Measurements from ENCODE around the gene KIF26B. TPM values are rescaled to one million over a fixed set of nuclear protein-coding genes. Genes with fewer than 3 reads are reported as not detected.

Gene KIF26B
- total RNA-seq, 1 donor from 2014 or later = 0.49 TPM

DNA sequence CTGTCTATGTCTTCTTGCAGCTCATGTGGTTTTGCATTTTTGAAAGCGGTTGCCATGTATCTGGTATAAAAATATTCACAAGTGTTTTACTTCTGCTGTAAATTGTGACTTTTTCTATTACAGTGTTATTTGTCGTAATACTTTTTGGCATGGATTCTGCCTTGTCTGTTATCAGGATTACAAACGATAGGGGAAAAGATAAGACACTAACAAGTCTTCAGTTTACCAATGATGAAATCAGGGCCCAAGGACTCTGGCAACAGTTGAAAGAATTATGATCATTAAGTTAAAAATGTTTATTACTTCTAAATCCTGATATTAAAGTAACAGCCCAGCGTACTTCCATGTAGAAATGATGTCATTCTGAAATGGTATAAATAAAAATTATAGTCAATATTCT lies 298.8 kb downstream of the KIF26B start:
- no peak overlapping the region for H3K27ac ChIP-seq
- H3K27me3 ChIP-seq = no peaks in the 10 kb centered on the region
- intact Hi-C loops (cut with DNase I) = no loop called here
- H3K4me1 ChIP-seq = no peaks in the 10 kb centered on the region
- DNase-seq (ENCODE audit: extremely low spot score in 2 of 2) = no peak
- H3K36me3 ChIP-seq = no peaks in the 10 kb centered on the region
- TF ChIP-seq POLR2A (IDR thresholded peaks at IDR 0.05) (no peak), POLR2AphosphoS5 (IDR thresholded peaks at IDR 0.05; ENCODE audit: insufficient read depth in 1 of 2, low read depth in 1 of 2) (no peak), CTCF (IDR thresholded peaks at IDR 0.05) (no peak)
- H3K9me3 ChIP-seq = no peaks in the 10 kb centered on the region
- no peak overlapping the region for H3K4me3 ChIP-seq

DNA sequence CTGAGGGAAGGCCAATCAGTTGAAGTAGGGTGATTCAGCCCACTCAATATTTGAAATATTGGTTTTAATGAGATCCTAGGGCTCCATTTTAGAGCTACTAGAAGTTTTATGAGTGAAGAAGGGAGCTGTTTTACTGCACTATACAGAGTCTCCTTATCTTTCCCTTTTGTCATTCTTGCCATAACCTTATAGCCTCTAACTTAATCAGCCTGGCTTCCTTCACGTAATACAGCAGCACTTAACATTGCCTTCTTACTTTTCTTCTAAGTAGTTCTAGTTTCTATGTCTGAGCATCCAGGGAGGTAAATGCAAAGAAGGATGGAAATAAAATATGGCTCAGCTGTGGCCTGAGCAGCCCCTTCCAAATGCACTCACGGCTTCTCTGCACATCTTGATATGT lies 299.3 kb downstream of the KIF26B start:
- no peak for TF ChIP-seq CTCF (IDR thresholded peaks at IDR 0.05)
- TF ChIP-seq POLR2AphosphoS5 (IDR thresholded peaks at IDR 0.05; ENCODE audit: insufficient read depth in 1 of 2, low read depth in 1 of 2) = no peak
- no peak for TF ChIP-seq POLR2A (IDR thresholded peaks at IDR 0.05)
- Histone ChIP-seq H3K9me3 (no peaks in the 10 kb centered on the region), H3K27me3 (no peaks in the 10 kb centered on the region), H3K36me3 (no peaks in the 10 kb centered on the region), H3K4me1 (no peaks in the 10 kb centered on the region), H3K27ac (no peak overlapping the region), H3K4me3 (no peak overlapping the region)
- intact Hi-C loops (cut with DNase I) = no loop called here
- no peak for DNase-seq (ENCODE audit: extremely low spot score in 2 of 2)

GRCh38 chr1:245457562-245457961 lies 302.8 kb downstream of the KIF26B start:
- DNase-seq (ENCODE audit: extremely low spot score in 2 of 2) = no peak
- H3K36me3 ChIP-seq = no peaks in the 10 kb centered on the region
- TF ChIP-seq POLR2A (IDR thresholded peaks at IDR 0.05) (no peak), POLR2AphosphoS5 (IDR thresholded peaks at IDR 0.05; ENCODE audit: insufficient read depth in 1 of 2, low read depth in 1 of 2) (no peak), CTCF (IDR thresholded peaks at IDR 0.05) (no peak)
- no peaks in the 10 kb centered on the region for H3K4me1 ChIP-seq
- no peak overlapping the region for H3K27ac ChIP-seq
- intact Hi-C loops (cut with DNase I) = no loop called here
- H3K4me3 ChIP-seq = no peak overlapping the region
- H3K27me3 ChIP-seq = no peaks in the 10 kb centered on the region
- no peaks in the 10 kb centered on the region for H3K9me3 ChIP-seq

DNA sequence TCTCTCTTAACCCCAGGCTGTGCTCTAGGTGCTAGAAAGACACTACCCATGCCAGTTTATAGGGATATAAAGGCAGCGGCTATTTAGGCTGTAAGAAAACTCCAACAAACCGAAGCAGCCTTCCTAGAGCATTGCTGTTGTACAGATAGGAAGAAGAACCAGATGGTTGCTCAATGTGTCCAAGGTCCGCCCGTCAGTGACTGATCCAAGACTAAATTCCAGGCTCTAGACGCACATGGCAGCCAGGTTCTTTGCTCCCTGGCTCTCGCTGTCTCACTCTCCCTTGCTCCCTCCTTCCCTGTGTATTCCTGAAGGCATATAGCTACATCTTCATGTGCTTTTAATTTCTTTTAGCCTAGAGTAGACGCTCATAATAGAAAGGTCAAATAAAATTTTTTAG lies 303.4 kb downstream of the KIF26B start:
- H3K9me3 ChIP-seq = no peaks in the 10 kb centered on the region
- no peaks in the 10 kb centered on the region for H3K27me3 ChIP-seq
- H3K27ac ChIP-seq = no peak overlapping the region
- H3K36me3 ChIP-seq = no peaks in the 10 kb centered on the region
- H3K4me3 ChIP-seq = no peak overlapping the region
- H3K4me1 ChIP-seq = no peaks in the 10 kb centered on the region
- DNase-seq (ENCODE audit: extremely low spot score in 2 of 2) = no peak
- intact Hi-C loops (cut with DNase I) = no loop called here
- no peak for TF ChIP-seq CTCF (IDR thresholded peaks at IDR 0.05)
- TF ChIP-seq POLR2AphosphoS5 (IDR thresholded peaks at IDR 0.05; ENCODE audit: insufficient read depth in 1 of 2, low read depth in 1 of 2) = no peak
- no peak for TF ChIP-seq POLR2A (IDR thresholded peaks at IDR 0.05)

- Histone ChIP-seq H3K4me3 (no peak overlapping the region), H3K27ac (no peak overlapping the region), H3K9me3 (no peaks in the 10 kb centered on the region), H3K36me3 (no peaks in the 10 kb centered on the region), H3K27me3 (no peaks in the 10 kb centered on the region), H3K4me1 (no peaks in the 10 kb centered on the region)
- intact Hi-C loops (cut with DNase I) = no loop called here
- TF ChIP-seq CTCF (IDR thresholded peaks at IDR 0.05) = no peak
- no peak for TF ChIP-seq POLR2AphosphoS5 (IDR thresholded peaks at IDR 0.05; ENCODE audit: insufficient read depth in 1 of 2, low read depth in 1 of 2)
- no peak for TF ChIP-seq POLR2A (IDR thresholded peaks at IDR 0.05)
- no peak for DNase-seq (ENCODE audit: extremely low spot score in 2 of 2)
Measured at GRCh38 chr1:245458761-245459174, 304.0 kb downstream of the KIF26B start.
